H1 (cell line): ENCODE data around the gene FKBP6. TPM values are rescaled to one million over a fixed set of nuclear protein-coding genes. Genes with fewer than 3 reads are reported as not detected.
"Not testable (repeated sequence)": the region's sequence is repeated elsewhere in the genome, so short reads cannot be mapped to it uniquely, and the experiment has no call there.

Experiments used
- CTCF ChIA-PET: fragments of 300-600 bp; sonication (Branson Sonifier 250); formaldehyde crosslinking; loops from one replicate; lab custom pipeline; 2021; ENCODE audit not compliant: partially characterized antibody; lab: Charles Lee
- POLR2A ChIA-PET: fragments of 300-600 bp; sonication (Branson Sonifier 250); formaldehyde crosslinking; loops from one replicate; lab custom pipeline; 2021; ENCODE audit warnings: inconsistent platforms; ENCODE audit not compliant: partially characterized antibody; lab: Charles Lee
- DNase-seq, 2 experiments: peaks; one replicate each; pipeline versions ENCODE4 v3.0.0 to v3.0.0-alpha.2; 2010 to 2022; ENCODE audit warnings: low spot score in 2 of 2, low read depth in 1 of 2, mixed read lengths in 1 of 2
- FAIRE-seq: peaks from 2 replicates; lab custom pipeline; 2011; peaks lifted over from hg19 to GRCh38; lab: Jason Lieb, UNC
- H2AFZ ChIP-seq: 2 replicates; pipeline ENCODE4 v1.8.1; 2012; ENCODE audit warnings: low read length, inconsistent platforms
- H2AK5ac ChIP-seq: 2 replicates; pipeline ENCODE4 v1.6.1; 2013; ENCODE audit warnings: low read depth, low read length
- H2BK120ac ChIP-seq: replicated peaks from 2 replicates; pipeline ENCODE3; 2013; ENCODE audit warnings: low read depth, low read length, inconsistent platforms
- H2BK12ac ChIP-seq: 2 replicates; pipeline ENCODE4 v1.6.1; 2013; ENCODE audit warnings: low read depth, low read length
- H2BK15ac ChIP-seq: 2 replicates; pipeline ENCODE4 v1.6.1; 2013; ENCODE audit warnings: low read length
- H2BK20ac ChIP-seq: 2 replicates; pipeline ENCODE4 v1.6.1; 2013; ENCODE audit warnings: low read length
- H2BK5ac ChIP-seq: 2 replicates; pipeline ENCODE4 v1.6.1; 2013; ENCODE audit warnings: low read depth, low read length
- H3K14ac ChIP-seq: 2 replicates; pipeline ENCODE4 v1.6.1; 2013; ENCODE audit warnings: inconsistent platforms; ENCODE audit not compliant: insufficient read length
- H3K18ac ChIP-seq: 2 replicates; pipeline ENCODE4 v1.6.1; 2013; ENCODE audit warnings: low read length; ENCODE audit errors: extremely low read depth
- H3K23ac ChIP-seq: 2 replicates; pipeline ENCODE4 v1.6.1; 2013; ENCODE audit warnings: inconsistent platforms; ENCODE audit not compliant: insufficient read length
- H3K23me2 ChIP-seq: 2 replicates; pipeline ENCODE4 v1.6.1; 2013; ENCODE audit warnings: low read depth, low read length
- H3K27ac ChIP-seq: 2 replicates; pipeline ENCODE4 v1.6.1; 2011; ENCODE audit warnings: low read depth, low read length, inconsistent platforms
- H3K27me3 ChIP-seq, 4 experiments: replicated peaks in 1 of 4; 1 replicate in 1 of 4; 2 replicates in 3 of 4; pipeline versions ENCODE4 v1.6.1 to v1.8.1; 2011 to 2013; ENCODE audit warnings: low read length in 3 of 4, mild to moderate bottlenecking in 3 of 4, inconsistent platforms in 2 of 4, mixed read lengths in 2 of 4, moderate library complexity in 1 of 4; ENCODE audit not compliant: control insufficient read depth in 3 of 4, insufficient read depth in 3 of 4; ENCODE audit errors: extremely low read depth in 1 of 4
- H3K36me3 ChIP-seq, 4 experiments: 2 replicates each; pipeline versions ENCODE4 v1.6.1 to v1.8.1; 2011 to 2013; ENCODE audit warnings: mild to moderate bottlenecking in 4 of 4, low read length in 3 of 4, moderate library complexity in 2 of 4, control low read depth in 1 of 4, inconsistent platforms in 1 of 4; ENCODE audit not compliant: insufficient read depth in 4 of 4, control insufficient read depth in 2 of 4
- H3K4ac ChIP-seq: replicated peaks from 2 replicates; pipeline ENCODE3; 2013; ENCODE audit warnings: low read length, low read depth, mixed read lengths, inconsistent platforms; ENCODE audit not compliant: insufficient read length
- H3K4me1 ChIP-seq, 4 experiments: replicated peaks in 1 of 4; 1 replicate in 1 of 4; 2 replicates in 3 of 4; pipeline versions ENCODE4 v1.6.1 to v1.8.1; 2011 to 2013; ENCODE audit warnings: low read length in 3 of 4, inconsistent platforms in 2 of 4, mixed read lengths in 1 of 4; ENCODE audit not compliant: insufficient read depth in 4 of 4, control insufficient read depth in 3 of 4
- H3K4me2 ChIP-seq, 2 experiments: 2 replicates each; pipeline versions ENCODE4 v1.6.1 to v1.8.1; 2011 to 2013; ENCODE audit warnings: low read depth in 2 of 2, low read length in 2 of 2, control low read depth in 1 of 2, inconsistent platforms in 1 of 2, mild to moderate bottlenecking in 1 of 2; ENCODE audit not compliant: insufficient read depth in 1 of 2
- H3K4me3 ChIP-seq, 4 experiments: fragments of 200-600, 300-600 bp in 1 of 4; sonication (generic), shearing (Covaris generic), sonication (Bioruptor Twin) in 1 of 4; 2 replicates each; pipeline versions ENCODE4 v1.5.1 to v1.8.1; 2011 to 2016; ENCODE audit warnings: low read length in 4 of 4, low read depth in 3 of 4, control low read depth in 2 of 4, inconsistent platforms in 2 of 4, mild to moderate bottlenecking in 2 of 4, mixed read lengths in 1 of 4, moderate library complexity in 1 of 4; ENCODE audit not compliant: insufficient read depth in 2 of 4; ENCODE audit errors: extremely low read depth in 1 of 4
- H3K56ac ChIP-seq: replicated peaks from 2 replicates; pipeline ENCODE3; 2013; ENCODE audit warnings: low read depth, mild to moderate bottlenecking, mixed read lengths, low read length, inconsistent platforms; ENCODE audit not compliant: insufficient read length
- H3K79me1 ChIP-seq: 2 replicates; pipeline ENCODE4 v1.6.1; 2013; ENCODE audit warnings: low read depth, low read length, control low read depth
- H3K79me2 ChIP-seq, 2 experiments: 2 replicates each; pipeline versions ENCODE4 v1.6.1 to v1.8.1; 2012 to 2013; ENCODE audit warnings: low read length in 2 of 2, mild to moderate bottlenecking in 2 of 2, inconsistent platforms in 1 of 2; ENCODE audit not compliant: insufficient read depth in 2 of 2, control insufficient read depth in 1 of 2
- H3K9ac ChIP-seq, 4 experiments: replicated peaks in 1 of 4; 1 replicate in 1 of 4; 2 replicates in 3 of 4; pipeline versions ENCODE4 v1.6.1 to v1.8.1; 2011 to 2013; ENCODE audit warnings: low read depth in 3 of 4, low read length in 3 of 4, control low read depth in 2 of 4, mild to moderate bottlenecking in 2 of 4, moderate library complexity in 2 of 4, inconsistent platforms in 1 of 4; ENCODE audit errors: extremely low read depth in 1 of 4
- H3K9me3 ChIP-seq, 2 experiments: 2 replicates each; pipeline versions ENCODE4 v1.6.1 to v1.8.1; 2012 to 2013; ENCODE audit warnings: mild to moderate bottlenecking in 2 of 2, moderate library complexity in 2 of 2, control low read depth in 1 of 2, inconsistent platforms in 1 of 2, low read depth in 1 of 2, low read length in 1 of 2, mixed read lengths in 1 of 2; ENCODE audit not compliant: insufficient read depth in 2 of 2
- H4K20me1 ChIP-seq, 2 experiments: replicated peaks in 1 of 2; 2 replicates each; pipeline versions ENCODE3 to v1.8.1; 2011 to 2013; ENCODE audit warnings: inconsistent platforms in 2 of 2, low read length in 2 of 2, mild to moderate bottlenecking in 1 of 2; ENCODE audit not compliant: insufficient read depth in 2 of 2, control insufficient read depth in 1 of 2
- H4K5ac ChIP-seq: 2 replicates; pipeline ENCODE4 v1.6.1; 2013; ENCODE audit warnings: low read length, low read depth, mixed read lengths, inconsistent platforms; ENCODE audit not compliant: insufficient read length
- H4K8ac ChIP-seq: 2 replicates; pipeline ENCODE4 v1.8.0; 2013; ENCODE audit warnings: mild to moderate bottlenecking, moderate library complexity, low read length, inconsistent platforms; ENCODE audit not compliant: insufficient read depth; ENCODE audit errors: extremely low read depth
- H4K91ac ChIP-seq: replicated peaks from 2 replicates; pipeline ENCODE3; 2013; ENCODE audit warnings: low read length, mixed read lengths, inconsistent platforms; ENCODE audit not compliant: insufficient read length
- WGBS, 2 experiments: shearing (Covaris generic) in 1 of 2; methylation state at CpG; one replicate each; pipeline versions ENCODE4 v1.1.6 to v1.1.7; 2013 to 2015; ENCODE audit warnings: low lambda C conversion rate in 2 of 2, mixed read lengths in 2 of 2, inconsistent platforms in 1 of 2, low coverage in 1 of 2, missing lambda C conversion rate in 1 of 2; ENCODE audit not compliant: insufficient replicate concordance in 2 of 2, insufficient coverage in 1 of 2, insufficient read length in 1 of 2; ENCODE audit errors: extremely low coverage in 1 of 2, missing lambda C conversion rate in 1 of 2; 5-methylcytosine and 5-hydroxymethylcytosine counted together
- polyA plus RNA-seq, 7 experiments: library from polyadenylated mRNA; depleted of rRNA in 3 of 7; stranded (reverse) in 5 of 7; unstranded in 2 of 7; fragments of >200 nt in 5 of 7; fragments of 200-250 nt in 2 of 7; gene quantifications; 1 replicate in 5 of 7; 2 replicates in 1 of 7; 4 replicates in 1 of 7; pipeline versions ENCODE4 v1.2.1 to v1.2.3, GENCODE V29; 2011 to 2013; ENCODE audit warnings: missing spikeins in 2 of 7, mixed read lengths in 2 of 7
- total RNA-seq: library from RNA; stranded (reverse); fragmentation: NEBNext Ultra II Directional; extraction: Animal tissue kit (Norgen Biotek cat#: 25700); gene quantifications from 2 replicates; pipeline ENCODE4 v1.2.1, GENCODE V29; 2021

Gene FKBP6
- total and polyA plus RNA-seq, 2 of the 8 experiments (the other 6 are each of a cell fraction or from before 2014, with no cell fraction given), result 0.14 to 0.19 TPM

- DNase-seq, H2AFZ ChIP-seq, H3K14ac ChIP-seq, H3K4me1 ChIP-seq, FAIRE-seq, H4K8ac ChIP-seq, H4K91ac ChIP-seq, H4K20me1 ChIP-seq, H2BK12ac ChIP-seq, H2BK120ac ChIP-seq, H3K18ac ChIP-seq, H2BK20ac ChIP-seq, H3K4me2 ChIP-seq, H2BK15ac ChIP-seq, H3K36me3 ChIP-seq, H3K9me3 ChIP-seq, H2BK5ac ChIP-seq, H3K23me2 ChIP-seq, H3K79me2 ChIP-seq, H3K4me3 ChIP-seq, H3K23ac ChIP-seq, CTCF ChIA-PET, H4K5ac ChIP-seq, H2AK5ac ChIP-seq, H3K27ac ChIP-seq, H3K79me1 ChIP-seq, H3K56ac ChIP-seq, H3K4ac ChIP-seq, H3K9ac ChIP-seq: not testable (repeated sequence)
- peaks cover 0 to 18% (median 2%) of the 10 kb centered on the region in 4 experiments; a peak in 4 of 7 replicates for H3K27me3 ChIP-seq
- POLR2A ChIA-PET, result interaction anchor here (0.6 kb wide), 1 partner anchor 351 kb away, joined by 3 read pairs; no protein-coding TSS in a partner anchor
- WGBS, 2 experiments, result 90% methylated on average over 4 of the region's 4 CpGs; no CpG with 5 or more reads in 1 of the 2 experiments
Observed at GRCh38 chr7:73376262-73376661, 48.3 kb downstream of the FKBP6 start.
